Panc1 (cell line): ENCODE results near the gene PITX1.

Experiments
- POLR2AphosphoS5 ChIP-seq: IDR thresholded peaks from 2 replicates; pipeline ENCODE4 v1.6.1; 2012; ENCODE audit warnings: mild to moderate bottlenecking, low read depth, low read length, moderate library complexity
- SIN3A ChIP-seq: IDR thresholded peaks from 2 replicates; pipeline ENCODE4 v1.6.1; 2012; ENCODE audit warnings: low read depth, mild to moderate bottlenecking, low read length, moderate library complexity, borderline replicate concordance; ENCODE audit not compliant: insufficient read depth
- TCF7L2 ChIP-seq: IDR thresholded peaks from 2 replicates; pipeline ENCODE4 v1.6.1; 2011; ENCODE audit warnings: mild to moderate bottlenecking, low read depth, low read length, inconsistent platforms
- TF ChIP-seq, protein P1 (sequence below), 2 experiments: IDR thresholded peaks; 2 replicates each; pipeline ENCODE4 v1.6.1; 2011 to 2012; ENCODE audit warnings: low read depth in 2 of 2, control low read depth in 1 of 2, low read length in 1 of 2, mild to moderate bottlenecking in 1 of 2, moderate library complexity in 1 of 2; ENCODE audit not compliant: insufficient read depth in 1 of 2
- TF ChIP-seq, protein P2 (sequence below): fragments of 450-650 bp; IDR thresholded peaks from 2 replicates; pipeline ENCODE4 v1.5.1; 2017; ENCODE audit warnings: mild to moderate bottlenecking

DNA sequence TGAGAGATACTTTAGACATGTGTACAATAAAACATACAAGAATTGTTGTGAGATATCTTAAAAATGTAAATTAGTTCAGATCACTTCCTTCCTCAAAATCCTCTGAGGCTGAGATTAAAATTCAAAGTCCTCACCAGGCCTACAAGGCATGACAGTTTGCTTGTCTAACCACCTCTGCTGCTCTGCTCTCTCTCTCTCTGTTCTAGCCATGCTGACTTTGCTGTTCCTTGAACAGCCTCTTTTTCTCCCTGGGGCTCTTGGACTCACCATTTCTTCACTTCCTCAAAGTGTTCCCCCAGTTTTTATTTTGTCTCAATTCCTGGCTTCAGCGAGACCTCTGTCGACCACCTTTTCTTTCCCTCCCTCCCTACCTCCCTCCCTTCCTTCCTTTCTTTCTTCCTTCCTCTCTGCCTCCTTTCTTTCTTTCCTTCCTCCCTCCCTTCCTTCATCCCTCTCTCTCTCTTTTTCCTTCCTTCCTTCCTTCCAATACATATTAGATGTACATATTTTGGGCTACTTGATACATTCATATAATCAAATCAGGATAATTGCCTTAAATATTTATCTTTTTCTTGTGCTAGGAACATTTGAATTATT lies 39.4 kb downstream of the PITX1 start:
- TF ChIP-seq, protein P1, sequence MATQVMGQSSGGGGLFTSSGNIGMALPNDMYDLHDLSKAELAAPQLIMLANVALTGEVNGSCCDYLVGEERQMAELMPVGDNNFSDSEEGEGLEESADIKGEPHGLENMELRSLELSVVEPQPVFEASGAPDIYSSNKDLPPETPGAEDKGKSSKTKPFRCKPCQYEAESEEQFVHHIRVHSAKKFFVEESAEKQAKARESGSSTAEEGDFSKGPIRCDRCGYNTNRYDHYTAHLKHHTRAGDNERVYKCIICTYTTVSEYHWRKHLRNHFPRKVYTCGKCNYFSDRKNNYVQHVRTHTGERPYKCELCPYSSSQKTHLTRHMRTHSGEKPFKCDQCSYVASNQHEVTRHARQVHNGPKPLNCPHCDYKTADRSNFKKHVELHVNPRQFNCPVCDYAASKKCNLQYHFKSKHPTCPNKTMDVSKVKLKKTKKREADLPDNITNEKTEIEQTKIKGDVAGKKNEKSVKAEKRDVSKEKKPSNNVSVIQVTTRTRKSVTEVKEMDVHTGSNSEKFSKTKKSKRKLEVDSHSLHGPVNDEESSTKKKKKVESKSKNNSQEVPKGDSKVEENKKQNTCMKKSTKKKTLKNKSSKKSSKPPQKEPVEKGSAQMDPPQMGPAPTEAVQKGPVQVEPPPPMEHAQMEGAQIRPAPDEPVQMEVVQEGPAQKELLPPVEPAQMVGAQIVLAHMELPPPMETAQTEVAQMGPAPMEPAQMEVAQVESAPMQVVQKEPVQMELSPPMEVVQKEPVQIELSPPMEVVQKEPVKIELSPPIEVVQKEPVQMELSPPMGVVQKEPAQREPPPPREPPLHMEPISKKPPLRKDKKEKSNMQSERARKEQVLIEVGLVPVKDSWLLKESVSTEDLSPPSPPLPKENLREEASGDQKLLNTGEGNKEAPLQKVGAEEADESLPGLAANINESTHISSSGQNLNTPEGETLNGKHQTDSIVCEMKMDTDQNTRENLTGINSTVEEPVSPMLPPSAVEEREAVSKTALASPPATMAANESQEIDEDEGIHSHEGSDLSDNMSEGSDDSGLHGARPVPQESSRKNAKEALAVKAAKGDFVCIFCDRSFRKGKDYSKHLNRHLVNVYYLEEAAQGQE (IDR thresholded peaks at IDR 0.05; ENCODE audit: insufficient read depth in 1 of 2, low read depth in 2 of 2, low read length in 1 of 2), result no peak
- TF ChIP-seq, protein P2, sequence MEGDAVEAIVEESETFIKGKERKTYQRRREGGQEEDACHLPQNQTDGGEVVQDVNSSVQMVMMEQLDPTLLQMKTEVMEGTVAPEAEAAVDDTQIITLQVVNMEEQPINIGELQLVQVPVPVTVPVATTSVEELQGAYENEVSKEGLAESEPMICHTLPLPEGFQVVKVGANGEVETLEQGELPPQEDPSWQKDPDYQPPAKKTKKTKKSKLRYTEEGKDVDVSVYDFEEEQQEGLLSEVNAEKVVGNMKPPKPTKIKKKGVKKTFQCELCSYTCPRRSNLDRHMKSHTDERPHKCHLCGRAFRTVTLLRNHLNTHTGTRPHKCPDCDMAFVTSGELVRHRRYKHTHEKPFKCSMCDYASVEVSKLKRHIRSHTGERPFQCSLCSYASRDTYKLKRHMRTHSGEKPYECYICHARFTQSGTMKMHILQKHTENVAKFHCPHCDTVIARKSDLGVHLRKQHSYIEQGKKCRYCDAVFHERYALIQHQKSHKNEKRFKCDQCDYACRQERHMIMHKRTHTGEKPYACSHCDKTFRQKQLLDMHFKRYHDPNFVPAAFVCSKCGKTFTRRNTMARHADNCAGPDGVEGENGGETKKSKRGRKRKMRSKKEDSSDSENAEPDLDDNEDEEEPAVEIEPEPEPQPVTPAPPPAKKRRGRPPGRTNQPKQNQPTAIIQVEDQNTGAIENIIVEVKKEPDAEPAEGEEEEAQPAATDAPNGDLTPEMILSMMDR, result no peak
- TF ChIP-seq TCF7L2 (no peak), POLR2AphosphoS5 (no peak), SIN3A (no peak)
